BE2C (cell line): ENCODE results near the gene JAKMIP1.

Experiments used
- DNase-seq: peaks from one replicate; pipeline ENCODE4 v3.0.0-alpha.2; 2020
- H3K27me3 ChIP-seq: fragments of 250-450 bp; sonication (Bioruptor Pico); 2 replicates; pipeline ENCODE4 v1.5.1; 2020; ENCODE audit warnings: mild to moderate bottlenecking
- H3K36me3 ChIP-seq: fragments of 250-450 bp; sonication (Bioruptor Pico); 2 replicates; pipeline ENCODE4 v1.5.1; 2020; ENCODE audit warnings: mild to moderate bottlenecking
- H3K4me1 ChIP-seq: fragments of 250-450 bp; sonication (Bioruptor Pico); 2 replicates; pipeline ENCODE4 v1.5.1; 2020
- H3K4me3 ChIP-seq: 2 replicates; pipeline ENCODE4 v1.5.1; 2011; ENCODE audit warnings: low read depth, low read length
- H3K9me3 ChIP-seq: fragments of 250-450 bp; sonication (Bioruptor Pico); 2 replicates; pipeline ENCODE4 v1.5.1; 2020
- CTCF ChIP-seq: IDR thresholded peaks from 2 replicates; pipeline ENCODE4 v1.5.1; 2012; ENCODE audit warnings: mild to moderate bottlenecking, low read depth, low read length

JAKMIP1 gene

DNA sequence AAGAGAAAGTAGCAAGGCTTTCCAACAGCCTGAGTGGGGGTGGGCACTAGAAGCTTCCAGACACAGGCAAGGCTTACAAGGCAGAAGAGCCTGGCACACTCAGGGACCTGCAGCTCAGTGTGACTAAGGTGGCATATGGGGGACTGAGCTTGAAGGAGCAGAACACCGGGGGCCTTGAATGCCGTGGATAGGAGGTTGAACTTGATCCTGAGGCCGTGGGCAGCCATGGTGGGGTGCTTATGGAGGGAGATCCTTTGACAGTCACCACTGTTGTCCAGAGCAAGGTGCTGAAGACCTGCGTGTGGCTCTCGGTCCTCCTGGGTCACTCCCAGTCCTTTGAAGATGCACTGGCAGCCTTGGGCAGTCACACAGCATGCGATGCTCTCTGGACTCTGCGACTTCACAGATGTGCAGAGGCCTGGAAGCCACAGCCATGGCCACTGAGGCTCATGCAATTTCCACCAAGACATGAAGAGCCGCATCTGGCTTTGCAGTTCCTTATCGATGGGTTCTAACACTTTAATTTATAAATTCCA, 200.5 kb downstream of the JAKMIP1 start:
- no peak for DNase-seq
- Histone ChIP-seq H3K9me3 (no peaks in the 10 kb centered on the region), H3K4me1 (peaks cover 8% of the 10 kb centered on the region), H3K36me3 (no peaks in the 10 kb centered on the region), H3K4me3 (no peak overlapping the region), H3K27me3 (no peaks in the 10 kb centered on the region)
- TF ChIP-seq CTCF = no peak

DNA sequence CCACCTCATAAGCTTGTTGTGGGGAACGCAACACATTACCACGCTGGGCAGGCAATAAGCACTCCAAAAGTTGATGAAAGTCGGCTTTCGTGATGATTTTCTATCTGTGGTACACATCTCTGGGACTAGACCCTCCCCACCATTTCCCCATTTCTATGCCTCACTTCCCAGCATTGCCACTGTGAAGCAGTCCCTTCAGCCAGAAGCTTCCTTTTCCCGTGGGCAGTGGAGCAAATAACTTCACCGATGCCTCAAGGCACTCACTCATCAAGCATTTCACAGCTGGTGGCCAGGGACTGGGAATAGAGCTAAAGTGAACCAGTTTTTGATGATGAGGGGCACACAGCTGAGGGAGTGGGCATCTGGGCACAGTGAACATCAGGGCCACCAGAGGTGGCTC, 201.0 kb downstream of the JAKMIP1 start:
- Histone ChIP-seq H3K27me3 (no peaks in the 10 kb centered on the region), H3K4me3 (no peak overlapping the region), H3K4me1 (peaks cover 8% of the 10 kb centered on the region), H3K9me3 (no peaks in the 10 kb centered on the region), H3K36me3 (no peaks in the 10 kb centered on the region)
- TF ChIP-seq CTCF = no peak
- no peak for DNase-seq

GRCh38 chr4:5998333-5998936, 201.9 kb downstream of the JAKMIP1 start:
- no peak overlapping the region for H3K4me3 ChIP-seq
- H3K36me3 ChIP-seq = no peaks in the 10 kb centered on the region
- no peaks in the 10 kb centered on the region for H3K27me3 ChIP-seq
- TF ChIP-seq CTCF = peak; percentile 100
- DNase-seq = peak; percentile 78
- H3K9me3 ChIP-seq = no peaks in the 10 kb centered on the region
- H3K4me1 ChIP-seq = peaks cover 8% of the 10 kb centered on the region

DNA sequence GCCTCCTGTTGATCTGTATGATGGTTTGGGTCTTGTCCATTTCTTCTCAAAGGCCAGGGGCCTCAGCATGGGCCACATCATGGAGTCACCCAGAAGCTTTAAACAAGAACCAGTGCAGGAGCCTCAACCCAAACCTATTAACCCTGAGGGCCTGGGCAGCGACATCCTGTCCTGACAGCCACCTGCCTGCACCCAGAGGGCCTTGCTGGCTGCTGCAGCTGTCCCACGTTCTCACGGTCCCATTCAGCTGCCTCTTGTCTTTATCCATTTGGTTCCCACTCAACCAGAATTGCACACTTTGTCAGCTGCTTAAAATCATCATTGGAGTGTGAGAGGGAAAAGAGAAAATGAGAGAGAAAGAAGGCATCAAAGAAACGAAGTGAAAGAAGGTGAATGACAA, 203.7 kb downstream of the JAKMIP1 start:
- Histone ChIP-seq H3K4me3 (no peak overlapping the region), H3K27me3 (no peaks in the 10 kb centered on the region), H3K9me3 (no peaks in the 10 kb centered on the region), H3K36me3 (no peaks in the 10 kb centered on the region), H3K4me1 (peaks cover 2% of the 10 kb centered on the region)
- TF ChIP-seq CTCF = no peak
- no peak for DNase-seq

DNA sequence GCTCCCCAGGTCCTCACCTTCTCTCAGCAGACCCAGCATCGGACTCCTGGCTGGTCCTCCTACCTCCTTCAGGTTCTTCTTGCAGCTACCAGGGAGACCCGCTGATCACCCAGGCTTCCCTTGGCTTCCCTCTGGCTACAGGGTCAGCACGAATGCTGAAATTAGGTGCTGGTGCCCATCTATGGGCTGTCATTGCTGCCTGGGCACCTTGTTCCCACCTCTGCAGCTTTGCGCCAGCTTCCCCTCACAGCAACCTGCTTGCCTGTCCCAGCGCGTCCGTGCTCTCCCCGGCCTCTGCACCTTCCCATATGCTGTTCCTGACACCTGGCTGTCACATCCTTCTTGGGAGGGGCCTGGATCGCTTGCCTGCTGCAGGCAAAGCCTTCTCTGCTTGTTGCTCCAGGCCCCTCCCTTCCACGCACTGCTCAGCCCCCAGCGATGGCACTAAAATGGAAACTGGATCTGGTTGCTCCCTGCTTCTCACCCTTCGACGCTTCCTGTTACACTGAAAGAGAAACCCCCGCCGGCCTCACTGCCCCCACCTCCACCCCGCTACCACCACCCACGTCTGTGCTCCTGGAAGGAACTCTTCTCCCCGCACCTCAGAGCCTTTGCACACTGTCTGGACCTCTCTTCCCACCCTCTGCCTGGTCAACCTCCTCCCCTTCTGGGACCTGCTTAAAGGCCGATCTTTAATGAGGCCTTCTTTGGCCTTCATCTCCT, 204.3 kb downstream of the JAKMIP1 start:
- no peaks in the 10 kb centered on the region for H3K36me3 ChIP-seq
- no peak overlapping the region for H3K4me3 ChIP-seq
- no peaks in the 10 kb centered on the region for H3K27me3 ChIP-seq
- no peaks in the 10 kb centered on the region for H3K4me1 ChIP-seq
- TF ChIP-seq CTCF = no peak
- H3K9me3 ChIP-seq = no peaks in the 10 kb centered on the region
- no peak for DNase-seq
